DMS53 (cell line): ENCODE data around the gene ARMH2.
"Not testable (repeated sequence)": the region's sequence is repeated elsewhere in the genome, so short reads cannot be mapped to it uniquely, and the experiment has no call there.

Source experiments
- DNase-seq: peaks from one replicate; lab custom pipeline; 2025; lab: John Stamatoyannopoulos, UW

The ARMH2 gene

DNA sequence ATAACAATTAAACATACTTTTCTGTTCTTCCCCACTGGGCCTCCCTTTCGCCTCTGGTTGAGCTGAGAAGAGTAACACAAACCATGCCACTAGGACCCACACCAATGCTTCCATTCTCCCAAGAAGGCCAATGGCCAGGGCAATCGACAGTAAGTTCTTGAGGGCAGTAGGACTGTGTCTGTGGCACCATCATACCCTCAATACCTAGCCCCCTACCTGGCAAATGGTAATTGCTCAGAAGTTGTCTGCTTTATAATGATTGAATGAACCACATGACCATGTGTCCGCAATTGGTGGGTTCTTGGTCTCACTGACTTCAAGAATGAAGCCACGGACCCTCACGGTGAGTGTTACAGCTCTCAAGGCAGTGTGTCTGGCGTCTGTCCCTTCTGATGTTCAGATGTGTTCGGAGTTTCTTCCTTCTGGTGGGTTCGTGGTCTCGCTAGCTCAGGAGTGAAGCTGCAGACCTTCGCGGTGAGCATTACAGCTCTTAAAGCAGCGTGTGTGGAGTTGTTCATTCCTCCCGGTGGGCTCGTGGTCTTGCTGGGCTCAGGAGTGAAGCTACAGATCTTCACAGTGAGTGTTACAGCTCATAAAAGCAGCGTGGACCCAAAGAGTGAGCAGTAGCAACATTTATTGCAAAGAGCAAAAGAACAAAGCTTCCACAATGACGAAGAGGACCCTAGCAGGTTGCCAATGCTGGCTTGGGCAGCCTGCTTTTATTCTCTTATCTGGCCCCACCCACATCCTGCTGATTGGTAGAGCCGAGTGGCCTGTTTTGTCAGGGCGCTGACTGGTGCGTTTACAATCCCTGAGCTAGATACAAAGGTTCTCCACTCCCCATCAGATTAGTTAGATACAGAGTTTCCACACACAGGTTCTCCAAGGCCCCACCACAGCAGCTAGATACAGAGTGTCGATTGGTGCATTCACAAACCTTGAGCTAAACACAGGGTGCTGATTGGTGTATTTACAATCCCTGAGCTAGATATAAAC is 33.6 kb downstream of the ARMH2 start:
- not testable (repeated sequence) for DNase-seq

DNA sequence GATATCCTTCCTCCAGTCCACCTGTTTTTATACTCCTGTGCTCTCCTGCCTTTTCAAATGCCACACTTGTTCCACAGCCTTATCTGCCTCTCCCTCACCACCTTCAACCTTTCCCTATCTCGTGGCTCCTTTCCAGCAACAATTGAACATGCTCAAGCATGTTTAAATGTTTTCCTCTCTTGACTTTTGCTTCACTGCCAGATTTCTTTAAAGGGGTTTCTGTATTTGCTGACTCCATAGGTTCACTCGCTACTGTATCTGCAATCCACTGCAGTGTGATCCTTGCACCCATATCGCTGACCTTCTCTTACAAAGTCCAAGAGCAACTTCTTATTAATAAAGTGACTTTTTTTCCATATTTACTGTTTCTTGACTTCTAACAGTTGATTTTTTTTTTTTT is 35.1 kb downstream of the ARMH2 start:
- no peak for DNase-seq

DNA sequence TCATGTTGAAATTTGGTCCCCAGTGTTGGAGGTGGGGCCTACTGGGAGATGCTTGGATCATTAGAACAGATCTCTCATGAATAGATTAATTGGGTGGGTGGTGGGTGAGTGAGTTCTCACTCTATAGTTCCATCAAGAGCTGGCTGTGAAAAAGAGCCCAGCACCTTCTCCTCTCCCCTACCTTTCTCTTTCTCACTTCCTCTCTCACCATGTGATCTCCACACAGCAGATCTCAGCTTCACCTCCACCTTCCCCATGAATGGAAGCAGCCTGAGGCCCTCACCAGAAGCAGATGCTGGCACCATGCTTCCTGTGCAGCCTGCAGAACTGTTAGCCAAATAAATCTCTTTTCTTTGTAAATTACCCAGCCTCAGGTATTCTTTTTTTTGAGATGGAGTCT is 36.9 kb downstream of the ARMH2 start:
- no peak for DNase-seq

DNA sequence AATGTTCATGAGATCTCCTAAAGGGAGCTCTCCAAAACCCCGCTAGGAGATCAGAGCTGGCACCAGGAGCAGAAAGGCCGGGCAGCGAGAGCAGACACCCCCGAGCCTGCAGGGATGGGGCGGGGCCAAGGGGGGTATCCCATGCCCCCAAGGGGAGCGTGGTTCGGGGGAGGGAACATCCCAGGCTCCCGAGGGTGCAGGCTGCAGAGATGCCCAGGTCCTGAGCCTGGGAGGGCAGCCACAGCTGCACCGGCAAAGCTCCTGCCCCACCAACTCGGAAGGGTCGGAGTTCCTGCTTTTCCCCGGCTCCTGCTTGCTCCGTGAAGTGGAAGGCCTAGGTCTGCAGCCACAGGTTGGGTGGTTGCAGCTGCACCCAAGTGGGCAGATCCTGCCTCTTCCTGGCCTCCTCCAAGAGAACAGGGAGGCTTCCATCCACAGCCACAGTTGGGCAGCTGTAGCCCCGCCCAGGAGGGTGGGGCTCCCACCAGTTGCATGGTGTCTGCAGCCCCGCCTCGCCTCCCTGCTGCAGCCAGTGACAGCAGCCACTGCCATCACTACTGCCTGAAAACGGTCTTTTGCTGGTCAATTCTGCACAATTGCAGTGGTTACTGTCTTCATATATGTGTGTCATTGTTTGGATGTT is 37.4 kb downstream of the ARMH2 start:
- DNase-seq: peak; percentile 9

DNA sequence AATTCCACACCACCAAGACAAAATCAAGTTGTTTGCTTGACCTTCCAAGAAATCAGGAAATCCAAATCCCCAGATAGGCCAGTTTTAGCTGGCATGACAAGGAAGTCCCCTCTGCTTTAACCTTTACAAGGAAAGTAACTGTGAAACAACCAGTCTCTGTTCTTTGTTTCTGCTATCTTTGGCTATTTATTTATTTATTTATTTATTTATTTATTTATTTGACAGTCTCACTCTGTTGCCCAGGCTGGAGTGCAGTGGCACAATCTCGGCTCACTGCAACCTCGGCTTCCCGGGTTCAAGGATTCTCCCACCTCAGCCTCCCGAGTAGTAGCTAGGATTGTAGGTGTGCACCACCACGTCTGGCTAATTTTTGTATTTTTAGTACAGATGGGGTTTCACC is 38.5 kb downstream of the ARMH2 start:
- no peak for DNase-seq

DNA sequence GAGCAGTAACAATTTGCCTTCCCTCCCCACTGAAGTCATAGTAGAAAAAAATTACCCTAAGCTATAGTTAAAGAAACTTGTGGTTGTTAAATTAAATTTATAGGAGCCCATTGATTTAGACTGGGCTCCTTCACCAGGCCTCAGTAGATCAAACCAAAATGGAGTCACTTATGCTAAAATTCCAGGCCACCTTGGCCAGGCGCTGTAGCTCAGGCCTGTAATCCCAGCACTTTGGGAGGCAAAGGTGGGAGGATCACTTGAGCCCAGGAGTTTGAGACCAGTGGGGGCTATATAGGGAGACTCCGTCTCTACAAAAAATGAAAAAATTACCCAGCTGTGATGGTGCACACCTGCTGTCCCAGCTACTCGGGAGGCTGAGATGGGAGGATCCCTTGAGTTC is 39.0 kb downstream of the ARMH2 start:
- no peak for DNase-seq

DNA sequence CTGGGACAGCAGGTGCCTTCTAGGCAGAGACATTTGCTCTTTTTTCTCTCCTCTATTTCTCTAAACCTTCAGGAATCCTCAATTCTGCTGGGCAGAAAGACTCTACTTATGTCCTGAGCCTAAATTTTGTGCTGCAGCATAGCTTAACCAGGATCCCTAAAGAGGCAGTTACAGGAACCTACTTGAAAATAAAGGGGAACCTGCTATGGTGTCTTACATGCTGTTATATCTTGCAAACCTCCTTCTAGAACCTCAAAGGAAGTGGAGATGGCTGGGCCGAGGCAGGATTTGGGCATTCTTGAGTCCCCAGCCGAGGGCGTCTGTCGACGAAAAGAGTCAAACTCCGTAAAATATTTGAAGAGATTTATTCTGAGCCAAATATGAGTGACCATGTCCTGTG is 41.1 kb downstream of the ARMH2 start:
- DNase-seq: no peak

DNA sequence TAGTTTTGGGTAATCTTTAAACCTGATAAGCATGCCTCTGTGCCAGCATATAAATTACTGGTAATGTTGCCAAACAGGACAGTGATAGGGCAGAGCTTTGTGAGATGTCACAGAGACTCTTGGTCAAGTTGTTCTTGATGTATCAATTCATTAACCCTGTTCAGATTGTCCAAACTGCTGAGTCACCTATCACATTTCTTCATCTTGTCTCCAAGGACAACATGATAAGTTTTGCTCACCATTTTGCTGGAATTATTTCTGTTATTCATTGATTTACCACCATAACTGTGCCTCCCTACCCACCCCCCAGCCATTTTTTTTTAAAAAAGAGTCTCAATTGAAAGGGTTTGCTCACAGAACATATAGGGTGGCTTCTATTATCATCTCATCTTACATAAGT is 43.4 kb downstream of the ARMH2 start:
- DNase-seq: peak; percentile 12

DNA sequence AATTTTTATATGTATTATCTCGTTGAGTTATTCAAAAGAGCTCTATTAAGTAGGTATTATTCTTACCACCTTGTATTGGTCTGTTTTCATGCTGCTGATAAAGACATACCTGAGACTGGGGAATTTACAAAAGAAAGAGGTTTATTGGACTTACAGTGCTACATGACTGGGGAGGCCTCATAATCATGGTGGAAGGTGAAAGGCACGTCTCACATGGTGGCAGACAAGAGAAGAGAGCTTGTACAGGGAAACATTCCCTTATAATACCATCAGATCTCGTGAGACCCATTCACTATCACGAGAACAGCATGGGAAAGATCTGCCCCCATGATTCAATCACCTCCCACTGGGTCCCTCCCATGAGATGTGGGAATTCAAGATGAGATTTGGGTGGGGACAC is 44.3 kb downstream of the ARMH2 start:
- DNase-seq: not testable (repeated sequence)

DNA sequence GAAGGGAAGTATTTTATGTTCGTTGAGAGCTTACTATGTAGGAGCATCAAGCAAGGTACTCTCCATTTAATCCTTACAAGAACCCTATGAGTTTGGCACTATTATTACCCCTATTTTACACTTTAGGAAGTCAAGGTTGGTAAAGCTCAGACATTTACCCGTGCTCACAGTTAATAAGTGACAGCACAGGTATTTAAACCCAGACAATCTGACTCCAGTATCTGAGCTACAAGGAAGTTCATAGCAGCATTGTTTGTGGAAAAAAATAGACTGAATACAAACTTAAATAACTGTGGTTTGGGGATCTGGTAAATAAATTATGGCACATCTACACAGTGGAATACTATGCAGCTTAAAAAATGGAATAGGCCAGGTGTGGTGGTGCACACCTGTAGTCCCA is 45.2 kb downstream of the ARMH2 start:
- DNase-seq: no peak

DNA sequence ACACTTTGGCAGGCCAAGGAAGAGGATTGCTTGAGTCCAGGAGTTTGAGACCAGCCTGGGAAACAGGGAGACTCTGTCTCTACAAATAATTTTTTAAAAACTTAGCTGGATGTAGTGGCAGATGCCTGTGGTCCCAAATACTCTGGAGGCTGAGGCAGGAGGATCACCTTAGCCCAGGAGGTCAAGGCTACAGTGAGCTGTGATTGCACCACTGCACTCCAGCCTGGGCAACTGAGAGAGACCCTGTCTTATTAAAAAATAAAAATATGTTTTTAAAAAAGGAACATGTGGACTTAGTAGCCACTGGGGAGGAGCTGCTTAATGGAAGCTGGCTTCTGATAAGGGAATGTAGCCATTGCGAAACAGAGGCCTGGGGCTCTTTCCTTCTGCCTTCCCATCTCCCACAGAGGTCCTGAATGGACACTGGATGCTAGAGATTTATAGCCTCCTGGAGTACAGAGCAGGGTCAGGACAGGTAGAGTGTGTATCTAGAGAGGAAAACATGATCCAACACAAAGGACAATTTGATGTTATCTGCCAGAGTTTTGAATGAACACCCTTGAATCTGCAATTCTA is 45.7 kb downstream of the ARMH2 start:
- no peak for DNase-seq

DNA sequence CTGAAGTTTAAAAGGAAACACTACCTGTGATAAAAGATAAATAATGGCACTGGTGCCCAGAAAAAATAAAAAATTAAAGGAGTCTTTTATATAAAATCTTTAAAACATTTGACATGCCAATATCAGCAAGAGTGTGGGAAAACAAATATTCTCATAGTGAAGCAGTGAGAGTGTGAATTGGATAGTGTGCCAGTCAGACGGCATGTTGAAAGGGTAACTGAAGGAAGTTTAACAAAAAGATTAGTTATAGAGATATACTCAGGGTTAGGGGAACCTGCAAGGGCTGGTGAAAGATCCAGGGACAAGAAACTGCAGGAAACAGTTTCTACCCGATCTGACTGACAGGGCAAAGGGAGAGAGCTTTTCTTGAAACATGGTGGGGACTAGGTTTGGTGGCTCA is 46.2 kb downstream of the ARMH2 start:
- no peak for DNase-seq

DNA sequence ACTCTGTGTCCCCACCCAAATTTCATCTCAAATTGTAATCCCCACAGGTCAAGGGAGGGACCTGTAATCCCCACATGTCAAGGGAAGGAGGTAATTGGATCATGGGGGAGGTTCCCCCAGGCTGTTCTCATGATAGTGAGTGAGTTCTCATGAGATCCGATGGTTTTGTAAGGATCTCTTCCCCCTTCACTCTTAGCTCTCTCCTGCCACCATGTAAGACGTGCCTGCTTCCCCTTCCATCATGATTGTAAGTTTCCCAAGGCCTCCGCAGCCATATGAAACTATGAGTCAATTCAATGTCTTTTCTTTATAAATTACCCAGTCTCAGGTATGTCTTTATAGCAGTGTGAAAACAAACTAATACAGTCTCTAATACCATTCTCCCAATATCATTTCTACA is 47.8 kb downstream of the ARMH2 start:
- not testable (repeated sequence) for DNase-seq

DNA sequence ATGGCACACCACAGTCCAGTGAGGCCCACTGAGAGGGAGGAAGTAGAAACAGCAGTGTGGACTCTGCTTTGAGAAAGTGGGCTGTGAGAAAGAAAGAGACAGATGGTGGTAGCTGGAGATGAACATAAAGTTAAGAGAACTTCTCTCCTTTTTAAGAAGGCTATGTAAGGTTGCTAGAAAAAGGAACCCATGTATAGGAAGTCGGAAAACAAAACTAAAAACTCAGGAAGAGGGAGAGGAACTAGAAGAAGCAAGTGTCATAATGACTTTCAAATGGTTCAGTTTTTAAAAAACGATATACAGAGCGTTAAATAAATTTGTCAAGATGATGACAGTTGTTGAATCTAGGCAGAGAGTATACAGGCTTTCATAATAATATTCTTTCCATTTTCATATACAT is 49.4 kb downstream of the ARMH2 start:
- DNase-seq: no peak
